H9 (cell line): ENCODE results near the gene GALR3. TPM values are rescaled to one million over a fixed set of nuclear protein-coding genes. Genes with fewer than 3 reads are reported as not detected.

ENCODE experiments used
- DNase-seq: peaks from one replicate; pipeline ENCODE4 v3.0.0-alpha.2; 2017
- H2AFZ ChIP-seq: one replicate; pipeline ENCODE4 v1.6.1; 2013; ENCODE audit warnings: mild to moderate bottlenecking, low read length, control low read depth, moderate library complexity
- H2AK5ac ChIP-seq: 2 replicates; pipeline ENCODE4 v1.6.1; 2013; ENCODE audit warnings: low read length, control low read depth, mixed read lengths; ENCODE audit not compliant: insufficient read length
- H2BK120ac ChIP-seq: one replicate; pipeline ENCODE4 v1.6.1; 2013; ENCODE audit warnings: low read depth, mild to moderate bottlenecking, low read length, control low read depth, inconsistent platforms; ENCODE audit not compliant: poor library complexity, severe bottlenecking
- H2BK12ac ChIP-seq: 2 replicates; pipeline ENCODE4 v1.6.1; 2013; ENCODE audit warnings: low read length, control low read depth, mixed read lengths, low read depth; ENCODE audit not compliant: insufficient read length
- H2BK15ac ChIP-seq: 2 replicates; pipeline ENCODE4 v1.6.1; 2013; ENCODE audit warnings: low read depth, low read length, control low read depth
- H2BK20ac ChIP-seq: one replicate; pipeline ENCODE4 v1.6.1; 2013; ENCODE audit warnings: low read depth, mild to moderate bottlenecking, low read length, control low read depth, inconsistent platforms; ENCODE audit not compliant: poor library complexity, severe bottlenecking
- H2BK5ac ChIP-seq: 2 replicates; pipeline ENCODE4 v1.6.1; 2013; ENCODE audit warnings: low read length, control low read depth, mixed read lengths; ENCODE audit not compliant: insufficient read length
- H3K14ac ChIP-seq: 2 replicates; pipeline ENCODE4 v1.6.1; 2013; ENCODE audit warnings: low read length, control low read depth; ENCODE audit not compliant: insufficient read depth
- H3K18ac ChIP-seq: 2 replicates; pipeline ENCODE4 v1.6.1; 2013; ENCODE audit warnings: low read depth, mild to moderate bottlenecking, mixed read lengths, low read length, control low read depth; ENCODE audit not compliant: insufficient read length
- H3K23ac ChIP-seq: 2 replicates; pipeline ENCODE4 v1.6.1; 2013; ENCODE audit warnings: low read length, control low read depth, mixed read lengths, low read depth; ENCODE audit not compliant: insufficient read length
- H3K23me2 ChIP-seq: 2 replicates; pipeline ENCODE4 v1.6.1; 2013; ENCODE audit warnings: low read depth, mild to moderate bottlenecking, mixed read lengths, low read length, control low read depth; ENCODE audit not compliant: insufficient read length, poor library complexity, severe bottlenecking
- H3K27ac ChIP-seq: 2 replicates; pipeline ENCODE4 v1.5.1; 2013; ENCODE audit warnings: low read length, control low read depth, mixed read lengths, low read depth; ENCODE audit not compliant: insufficient read length
- H3K27me3 ChIP-seq: 2 replicates; pipeline ENCODE4 v1.6.1; 2013; ENCODE audit warnings: low read length, control low read depth, inconsistent platforms; ENCODE audit not compliant: insufficient read depth
- H3K4ac ChIP-seq: 2 replicates; pipeline ENCODE4 v1.6.1; 2013; ENCODE audit warnings: low read depth, mild to moderate bottlenecking, control low read depth, inconsistent platforms, low read length, moderate library complexity
- H3K4me1 ChIP-seq: 2 replicates; pipeline ENCODE4 v1.6.1; 2013; ENCODE audit warnings: low read length, control low read depth, inconsistent platforms; ENCODE audit not compliant: insufficient read depth
- H3K4me2 ChIP-seq: 2 replicates; pipeline ENCODE4 v1.6.1; 2013; ENCODE audit warnings: low read length, control low read depth, mixed read lengths; ENCODE audit not compliant: insufficient read length, insufficient read depth
- H3K56ac ChIP-seq: 2 replicates; pipeline ENCODE4 v1.6.1; 2013; ENCODE audit warnings: low read depth, mild to moderate bottlenecking, mixed read lengths, low read length, control low read depth; ENCODE audit not compliant: insufficient read length
- H3K79me1 ChIP-seq: 2 replicates; pipeline ENCODE4 v1.6.1; 2013; ENCODE audit warnings: low read depth, mild to moderate bottlenecking, moderate library complexity, low read length, control low read depth, inconsistent platforms; ENCODE audit not compliant: insufficient read depth, poor library complexity, severe bottlenecking
- H3K79me2 ChIP-seq: 2 replicates; pipeline ENCODE4 v1.6.1; 2013; ENCODE audit warnings: low read length, control low read depth, inconsistent platforms; ENCODE audit not compliant: insufficient read depth
- H3K9ac ChIP-seq: 2 replicates; pipeline ENCODE4 v1.6.1; 2013; ENCODE audit warnings: low read length, control low read depth, mixed read lengths; ENCODE audit not compliant: insufficient read length; ENCODE audit errors: extremely low read depth
- H3K9me3 ChIP-seq: one replicate; pipeline ENCODE4 v1.6.1; 2013; ENCODE audit warnings: low read depth, low read length, inconsistent platforms; ENCODE audit not compliant: control insufficient read depth
- H3T11ph ChIP-seq: one replicate; pipeline ENCODE4 v1.6.1; 2013; ENCODE audit warnings: mild to moderate bottlenecking, low read length, control low read depth, inconsistent platforms
- H4K20me1 ChIP-seq: one replicate; pipeline ENCODE4 v1.6.1; 2013; ENCODE audit not compliant: control insufficient read depth, insufficient read length, insufficient read depth
- H4K5ac ChIP-seq: 2 replicates; pipeline ENCODE4 v1.6.1; 2013; ENCODE audit warnings: low read depth, mild to moderate bottlenecking, mixed read lengths, low read length, control low read depth; ENCODE audit not compliant: insufficient read length
- H4K8ac ChIP-seq: replicated peaks from 2 replicates; pipeline ENCODE4 v1.6.1; 2013; ENCODE audit warnings: low read length, control low read depth, mixed read lengths, low read depth; ENCODE audit not compliant: insufficient read length
- H4K91ac ChIP-seq: 2 replicates; pipeline ENCODE4 v1.6.1; 2013; ENCODE audit warnings: low read depth, mild to moderate bottlenecking, moderate library complexity, mixed read lengths, low read length, control low read depth; ENCODE audit not compliant: insufficient read length
- H3K27ac Mint-ChIP-seq, 3 experiments: 2 replicates in 2 of 3; 3 replicates in 1 of 3; pipeline ENCODE4 v1.8.0; 2020 to 2021; ENCODE audit warnings: mixed read lengths in 3 of 3, mild to moderate bottlenecking in 1 of 3, moderate library complexity in 1 of 3
- H3K27me3 Mint-ChIP-seq: 2 replicates; pipeline ENCODE4 v1.8.0; 2021; ENCODE audit warnings: low read depth, mild to moderate bottlenecking, moderate library complexity, mixed read lengths
- H3K36me3 Mint-ChIP-seq, 3 experiments: 2 replicates in 2 of 3; 3 replicates in 1 of 3; pipeline ENCODE4 v1.8.0; 2020 to 2021; ENCODE audit warnings: low read depth in 3 of 3, mixed read lengths in 3 of 3; ENCODE audit not compliant: insufficient read depth in 1 of 3
- H3K4me1 Mint-ChIP-seq, 2 experiments: 2 replicates each; pipeline ENCODE4 v1.8.0; 2020; ENCODE audit warnings: mixed read lengths in 2 of 2
- H3K4me3 Mint-ChIP-seq, 2 experiments: 2 replicates in 1 of 2; 3 replicates in 1 of 2; pipeline ENCODE4 v1.8.0; 2020 to 2021; ENCODE audit warnings: mild to moderate bottlenecking in 2 of 2, mixed read lengths in 2 of 2, moderate library complexity in 1 of 2
- H3K9me3 Mint-ChIP-seq, 2 experiments: 2 replicates in 1 of 2; 3 replicates in 1 of 2; pipeline ENCODE4 v1.8.0; 2020; ENCODE audit warnings: mild to moderate bottlenecking in 2 of 2, mixed read lengths in 2 of 2, moderate library complexity in 1 of 2
- CTCF ChIP-seq: fragments of 200-600 bp; sonication (generic); conservative IDR thresholded peaks from 3 replicates; pipeline ENCODE4 v1.8.0; 2021; ENCODE audit warnings: antibody characterized with exemption, mild to moderate bottlenecking
- WGBS: extraction: QIAGEN DNeasy Blood & Tissue Kit; methylation state at CpG from one replicate; pipeline ENCODE4 v1.1.7; 2013; ENCODE audit warnings: missing lambda C conversion rate, low lambda C conversion rate, mixed read lengths; ENCODE audit not compliant: insufficient read length; ENCODE audit errors: extremely low coverage; 5-methylcytosine and 5-hydroxymethylcytosine counted together
- total RNA-seq: library from RNA; stranded (reverse); gene quantifications from 2 replicates; pipeline ENCODE4 v1.2.1, GENCODE V29; 2021

GALR3 gene
- total RNA-seq, 1 experiment from 2014 or later: 0.59 TPM

- H2AK5ac ChIP-seq: no peak overlapping the region
- H3K56ac ChIP-seq: no peak overlapping the region
- H3K4me1 ChIP-seq: no peaks in the 10 kb centered on the region
- H3T11ph ChIP-seq: no peak overlapping the region
- Mint-ChIP-seq H3K4me3 (peak overlapping the region; percentile 85 to 93), H3K27me3 (no peaks in the 10 kb centered on the region), H3K9me3 (no peaks in the 10 kb centered on the region), H3K27ac (peak overlapping the region; percentile 12 to 85 (median 81); a peak in 3 of 7 replicates), H3K4me1 (peaks cover 16% of the 10 kb centered on the region in 2 experiments; a peak in 3 of 4 replicates), H3K36me3 (peaks cover 8 to 18% (median 9%) of the 10 kb centered on the region in 3 experiments; a peak in 5 of 7 replicates)
- WGBS: no CpG with 5 or more reads among the region's 46 CpGs
- H2BK5ac ChIP-seq: no peak overlapping the region
- peak overlapping the region; percentile 77 for H3K4me2 ChIP-seq
- no peak overlapping the region for H3K18ac ChIP-seq
- no peak overlapping the region for H3K4ac ChIP-seq
- no peak overlapping the region for H3K14ac ChIP-seq
- H2BK12ac ChIP-seq: no peak overlapping the region
- 0 out of 2 replicates have a peak, but pooled peaks cover 2% of the 10 kb centered on the region for H3K27me3 ChIP-seq
- H2AFZ ChIP-seq: no peak overlapping the region
- H4K5ac ChIP-seq: no peak overlapping the region
- H3K23ac ChIP-seq: no peak overlapping the region
- no peaks in the 10 kb centered on the region for H3K9me3 ChIP-seq
- H2BK120ac ChIP-seq: no peak overlapping the region
- TF ChIP-seq CTCF: no peak
- DNase-seq: no peak
- peak overlapping the region; percentile 43 for H3K9ac ChIP-seq
- H3K79me1 ChIP-seq: no peaks in the 10 kb centered on the region
- no peaks in the 10 kb centered on the region; the same call in 1 of the 2 replicates for H3K79me2 ChIP-seq
- H4K8ac ChIP-seq: no peak overlapping the region
- H2BK15ac ChIP-seq: no peak overlapping the region
- H4K91ac ChIP-seq: no peak overlapping the region
- H3K23me2 ChIP-seq: no peaks in the 10 kb centered on the region
- no peaks in the 10 kb centered on the region for H4K20me1 ChIP-seq
- no peak overlapping the region for H3K27ac ChIP-seq
- H2BK20ac ChIP-seq: no peak overlapping the region
Observed at GRCh38 chr22:37843741-37844089, 20.5 kb downstream of the GALR3 start.
